ENCODE results near the gene ARID2.

Gene ARID2

DNA sequence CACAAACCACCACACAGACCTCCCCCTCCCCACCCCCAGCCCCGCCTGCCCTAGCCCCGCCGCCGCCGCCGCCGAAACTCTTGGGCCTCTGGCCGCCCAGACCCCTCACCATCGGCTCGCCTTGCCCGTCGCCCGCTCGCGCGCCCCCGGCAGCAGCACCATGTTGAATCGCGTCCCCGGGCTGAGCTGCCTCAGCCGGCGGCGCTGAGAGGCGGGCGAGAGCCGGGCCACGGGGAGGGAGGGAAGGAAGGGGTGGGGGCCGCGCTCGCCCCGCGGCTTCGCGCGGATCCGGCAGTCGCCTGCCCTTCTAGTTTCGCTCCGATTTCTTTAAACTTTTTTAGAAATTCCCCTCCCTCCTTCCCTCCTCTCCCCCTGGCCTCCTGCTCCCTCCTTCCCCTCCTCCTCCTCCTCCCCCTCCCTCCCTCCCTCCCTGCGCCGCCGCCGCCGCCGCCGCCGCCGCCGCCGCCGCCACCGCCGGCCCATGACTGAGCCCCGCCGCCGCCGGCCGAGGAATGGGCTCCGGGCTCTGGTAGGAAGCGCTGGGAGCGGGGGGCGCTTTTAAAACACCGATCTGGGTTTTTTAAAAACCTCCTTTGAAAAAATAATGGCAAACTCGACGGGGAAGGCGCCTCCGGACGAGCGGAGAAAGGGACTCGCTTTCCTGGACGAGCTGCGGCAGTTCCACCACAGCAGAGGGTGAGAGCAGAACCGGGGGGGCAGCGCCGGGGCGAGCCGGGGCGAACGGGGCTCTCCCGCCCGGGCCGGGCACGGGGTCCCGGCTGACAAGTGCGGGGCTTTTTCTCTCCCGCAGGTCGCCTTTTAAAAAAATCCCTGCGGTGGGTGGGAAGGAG lies at the start of gene ARID2:
TSS of gene ARID2 (plus strand) at position 474 of the 851 bp plus-strand sequence. CDS start at position 605, 131 bp downstream.
- no peak for DNase-seq (ENCODE audit: low read depth, low spot score)

- DNase-seq (ENCODE audit: low read depth, low spot score): no peak
Observed at GRCh38 chr12:45680362-45680761, 49.1 kb upstream of the ARID2 start.

DNA sequence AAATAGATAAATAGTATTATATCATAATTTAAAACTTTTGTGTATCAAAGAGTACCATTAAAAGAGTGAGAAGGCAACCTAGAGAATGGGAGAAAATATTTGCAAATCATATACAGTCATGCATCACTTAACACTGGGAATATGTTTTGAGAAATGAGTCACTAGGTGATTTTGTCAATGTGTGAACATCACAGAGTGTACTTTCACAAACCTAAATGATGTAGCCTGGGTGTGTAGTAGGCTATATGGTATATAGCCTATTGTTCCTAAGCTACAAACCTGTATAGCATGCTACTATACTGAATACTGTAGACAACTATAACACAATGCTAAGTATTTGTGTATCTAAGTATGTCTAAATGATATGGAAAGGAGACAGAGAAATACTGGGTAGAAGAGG lies 48.0 kb upstream of the ARID2 start:
- no peak for DNase-seq (ENCODE audit: low read depth, low spot score)

- DNase-seq (ENCODE audit: low read depth, low spot score): no peak
Observed at GRCh38 chr12:45685680-45686079, 43.8 kb upstream of the ARID2 start.

- no peak for DNase-seq (ENCODE audit: low read depth, low spot score)
Observed at GRCh38 chr12:45687081-45688015, 42.2 kb upstream of the ARID2 start.

- DNase-seq (ENCODE audit: low read depth, low spot score): peak; percentile 10
Observed at GRCh38 chr12:45688183-45688582, 41.3 kb upstream of the ARID2 start.

- DNase-seq (ENCODE audit: low read depth, low spot score): no peak
Observed at GRCh38 chr12:45695035-45695434, 34.5 kb upstream of the ARID2 start.

GRCh38 chr12:45695606-45696005 lies 33.9 kb upstream of the ARID2 start:
- DNase-seq (ENCODE audit: low read depth, low spot score): no peak

GRCh38 chr12:45696049-45696448 lies 33.5 kb upstream of the ARID2 start:
- DNase-seq (ENCODE audit: low read depth, low spot score): no peak

- DNase-seq (ENCODE audit: low read depth, low spot score): no peak
Observed at GRCh38 chr12:45697371-45697770, 32.1 kb upstream of the ARID2 start.

GRCh38 chr12:45701296-45701695 lies 28.2 kb upstream of the ARID2 start:
- no peak for DNase-seq (ENCODE audit: low read depth, low spot score)

- no peak for DNase-seq (ENCODE audit: low read depth, low spot score)
Observed at GRCh38 chr12:45703942-45704341, 25.6 kb upstream of the ARID2 start.

GRCh38 chr12:45704968-45705367 lies 24.5 kb upstream of the ARID2 start:
- DNase-seq (ENCODE audit: low read depth, low spot score): no peak

DNA sequence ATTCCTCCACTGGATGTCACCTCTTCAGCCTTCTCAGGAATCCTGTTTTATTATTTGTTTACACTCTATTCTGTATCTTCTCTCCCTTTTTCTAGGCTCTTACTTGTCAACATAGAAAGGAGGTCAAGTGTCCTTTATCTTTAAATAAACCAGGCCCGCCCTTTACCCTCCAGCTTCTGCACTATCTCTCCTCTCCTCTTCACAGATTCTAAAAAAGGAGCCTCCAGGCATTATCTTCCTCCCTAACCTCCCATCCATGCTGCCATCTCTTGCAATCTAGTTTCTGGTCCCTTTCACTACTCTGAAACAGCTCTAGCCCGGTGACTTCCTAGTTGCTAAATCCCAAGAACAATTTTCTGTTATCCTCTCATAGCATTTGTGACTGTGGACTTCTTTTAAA lies 24.1 kb upstream of the ARID2 start:
- DNase-seq (ENCODE audit: low read depth, low spot score): no peak

DNA sequence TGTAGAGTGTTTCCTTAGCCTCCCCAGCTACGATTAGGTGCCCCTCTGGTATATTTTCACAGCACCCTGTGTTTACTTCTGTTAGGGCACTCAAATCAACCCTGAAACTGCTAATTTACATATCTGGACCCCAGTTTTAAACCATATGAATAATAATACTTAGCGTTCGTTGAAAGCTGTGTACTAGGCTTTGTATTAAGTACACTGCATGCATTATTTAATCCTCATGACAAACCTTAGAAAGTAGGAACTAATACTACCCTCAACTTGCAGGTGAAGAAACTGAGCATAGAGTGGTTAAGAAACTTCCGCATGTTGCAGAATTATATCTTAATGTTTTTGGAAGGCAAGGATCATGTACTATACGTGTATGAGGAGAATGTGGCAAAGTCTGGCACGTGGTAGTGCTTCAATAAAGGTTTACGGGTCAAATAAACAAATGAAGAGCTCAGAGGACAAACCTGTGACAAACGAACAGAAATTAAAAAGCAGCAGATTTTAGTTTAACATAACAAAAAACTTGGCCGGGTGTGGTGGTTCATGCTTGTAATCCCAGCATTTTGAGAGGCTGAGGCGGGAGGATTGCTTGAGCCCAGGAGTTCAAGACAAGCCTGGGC lies 22.2 kb upstream of the ARID2 start:
- DNase-seq (ENCODE audit: low read depth, low spot score): no peak

DNA sequence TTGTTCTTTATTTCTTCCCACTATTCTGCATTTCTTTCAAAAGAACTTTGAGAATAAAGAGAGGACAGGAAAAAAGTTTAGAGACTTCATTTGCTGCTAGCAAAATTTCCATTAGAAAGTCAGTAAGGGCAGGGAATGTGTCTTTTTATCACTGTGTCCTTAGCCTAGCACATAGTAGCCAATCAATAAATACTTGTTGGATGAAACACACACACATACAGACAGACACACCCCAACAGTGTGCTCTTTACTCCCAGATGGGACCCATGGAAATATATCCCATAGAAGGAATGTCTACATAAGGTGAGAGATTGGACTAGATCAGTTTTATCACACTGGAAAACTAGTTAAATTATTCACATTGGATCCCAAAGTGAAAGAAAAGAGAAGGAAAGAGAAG lies 21.1 kb upstream of the ARID2 start:
- no peak for DNase-seq (ENCODE audit: low read depth, low spot score)

DNA sequence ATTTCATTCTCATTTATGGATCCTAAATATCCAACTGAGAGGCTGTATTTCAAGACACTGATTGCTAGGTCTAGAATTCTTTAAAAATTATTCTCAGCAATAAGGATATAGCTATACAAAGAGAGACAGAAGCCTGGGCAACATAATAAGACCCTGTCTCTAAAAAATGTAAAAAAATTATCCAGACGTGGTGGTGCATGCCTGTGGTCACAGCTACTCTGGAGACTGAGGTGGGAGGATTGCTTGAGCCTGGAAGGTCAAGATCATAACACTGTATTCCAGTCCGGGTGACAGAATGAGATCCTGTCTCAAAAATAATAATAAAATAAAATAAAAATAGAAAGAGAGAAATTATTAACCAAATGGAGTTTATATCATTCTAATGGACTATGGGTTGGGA lies 20.6 kb upstream of the ARID2 start:
- no peak for DNase-seq (ENCODE audit: low read depth, low spot score)

GRCh38 chr12:45712319-45712718 lies 17.2 kb upstream of the ARID2 start:
- DNase-seq (ENCODE audit: low read depth, low spot score): no peak

- DNase-seq (ENCODE audit: low read depth, low spot score): no peak
Observed at GRCh38 chr12:45713078-45713477, 16.4 kb upstream of the ARID2 start.

DNA sequence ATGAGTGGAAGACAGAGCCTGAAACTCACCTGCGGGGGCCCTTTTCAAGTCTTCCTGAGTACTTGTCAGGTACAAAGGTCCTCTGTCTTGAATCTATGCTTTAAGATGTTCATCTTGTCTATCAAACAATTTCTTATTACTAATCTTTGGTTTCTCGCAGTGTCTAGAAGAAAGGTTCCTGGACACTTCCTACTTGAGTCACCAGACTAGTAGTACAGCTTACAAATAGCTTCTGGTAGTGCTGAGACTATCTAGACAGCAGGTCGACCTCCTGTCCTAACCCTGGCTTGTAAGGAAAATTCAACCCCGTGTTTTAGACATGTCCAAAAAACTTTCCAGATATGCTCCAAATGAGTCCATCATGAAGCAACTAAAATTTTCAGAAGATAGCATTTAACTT lies 11.2 kb upstream of the ARID2 start:
- DNase-seq (ENCODE audit: low read depth, low spot score): no peak

DNA sequence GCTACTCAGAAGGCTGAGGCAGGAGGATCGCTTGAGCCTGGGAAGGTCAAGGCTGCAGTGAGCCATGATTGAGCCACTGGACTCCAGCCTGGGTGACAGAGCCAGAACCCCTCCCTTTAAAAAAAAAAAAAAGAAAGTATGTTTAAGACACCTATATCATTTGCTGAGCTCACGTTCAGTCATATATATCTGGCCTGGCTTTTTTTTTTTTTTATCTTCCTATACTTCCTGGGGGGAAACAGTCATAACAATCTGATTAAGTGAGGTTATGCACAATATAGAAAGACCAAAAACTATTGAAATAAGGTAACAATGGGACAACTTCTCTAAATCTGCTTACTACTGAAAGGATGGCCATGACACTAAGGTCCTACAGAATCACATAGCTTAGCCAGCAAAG lies 9.4 kb upstream of the ARID2 start:
- DNase-seq (ENCODE audit: low read depth, low spot score): no peak

DNA sequence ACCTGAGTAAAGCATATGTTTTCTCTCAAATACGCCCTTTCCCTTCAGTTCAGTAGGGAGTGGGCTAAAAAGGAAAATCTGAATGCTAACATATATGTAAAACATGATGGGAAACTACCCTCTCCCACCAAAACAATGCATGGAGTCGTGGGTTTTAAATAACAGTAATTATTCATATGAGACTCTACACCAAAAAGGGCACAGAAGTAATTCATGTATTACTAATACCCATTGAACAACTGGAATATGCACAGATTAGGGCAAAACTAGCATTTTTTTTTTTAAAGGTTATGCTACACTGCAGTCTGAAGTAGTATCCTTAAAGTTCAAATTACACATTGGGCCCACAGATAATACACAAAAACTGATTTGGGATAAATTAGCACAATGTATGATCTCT lies 8.1 kb upstream of the ARID2 start:
- DNase-seq (ENCODE audit: low read depth, low spot score): no peak
